K562 (cell line): ENCODE measurements around the gene CTTNBP2.

Experiments used
- CTCF ChIP-seq, 3 experiments: IDR thresholded peaks in 2 of 3; conservative IDR thresholded peaks in 1 of 3; 2 replicates each; pipeline ENCODE4 v1.5.1; 2011 to 2012; ENCODE audit warnings: low read length in 3 of 3, mild to moderate bottlenecking in 3 of 3, control low read depth in 2 of 3, improper control_type of control experiment in 1 of 3, inconsistent platforms in 1 of 3, low read depth in 1 of 3, mixed read lengths in 1 of 3, moderate library complexity in 1 of 3; ENCODE audit not compliant: insufficient read depth in 2 of 3
- MEF2A ChIP-seq: IDR thresholded peaks from 2 replicates; pipeline ENCODE4 v1.6.1; 2011; ENCODE audit warnings: low read depth, mild to moderate bottlenecking, low read length, moderate library complexity; ENCODE audit not compliant: control insufficient read depth
- NR3C1 ChIP-seq: sonication (generic); formaldehyde crosslinking; IDR thresholded peaks from 2 replicates; pipeline ENCODE4 v1.8.1; 2022; ENCODE audit warnings: missing genetic modification reagents
- POLR2A ChIP-seq: fragments of 450-650 bp; conservative IDR thresholded peaks from 2 replicates; pipeline ENCODE4 v1.6.1; 2016
- REST ChIP-seq, 2 experiments: fragments of 450-650 bp; formaldehyde crosslinking in 1 of 2; IDR thresholded peaks; 2 replicates each; pipeline versions ENCODE4 v1.4.0 to v1.6.1; 2014 to 2020; ENCODE audit warnings: mild to moderate bottlenecking in 2 of 2, borderline replicate concordance in 1 of 2, low read depth in 1 of 2
- YY1 ChIP-seq, 3 experiments: IDR thresholded peaks; 2 replicates each; pipeline ENCODE4 v1.6.1; 2011; ENCODE audit warnings: low read length in 2 of 3, mild to moderate bottlenecking in 2 of 3, moderate library complexity in 2 of 3, borderline replicate concordance in 1 of 3, control low read depth in 1 of 3, low read depth in 1 of 3; ENCODE audit not compliant: insufficient read depth in 3 of 3, insufficient replicate concordance in 2 of 3, control insufficient read depth in 1 of 3, insufficient read length in 1 of 3; ENCODE audit errors: extremely low read depth in 1 of 3
- TF ChIP-seq, protein P1 (sequence below): sonication (generic); formaldehyde crosslinking; IDR thresholded peaks from 2 replicates; pipeline ENCODE4 v1.8.0; 2022; ENCODE audit warnings: missing genetic modification reagents, mild to moderate bottlenecking, moderate library complexity, borderline replicate concordance
- TF ChIP-seq, protein P2 (sequence below): sonication (generic); formaldehyde crosslinking; IDR thresholded peaks from 2 replicates; pipeline ENCODE4 v1.5.0; 2020; ENCODE audit warnings: missing genetic modification reagents

- TF ChIP-seq MEF2A (no peak), YY1 (IDR thresholded peaks at IDR 0.05; ENCODE audit: borderline replicate concordance in 1 of 3, control insufficient read depth in 1 of 3, extremely low read depth in 1 of 3, insufficient read depth in 3 of 3, insufficient read length in 1 of 3, insufficient replicate concordance in 2 of 3, low read depth in 1 of 3, low read length in 2 of 3) (no peak), CTCF (IDR thresholded peaks at IDR 0.05 in 2 of 3, conservative IDR thresholded peaks at IDR 0.05 in 1 of 3; ENCODE audit: insufficient read depth in 2 of 3, low read depth in 1 of 3, low read length in 3 of 3) (no peak), NR3C1 (no peak), POLR2A (no peak), REST (IDR thresholded peaks at IDR 0.05; ENCODE audit: borderline replicate concordance) (no peak), REST (CRISPR knock-in tag; IDR thresholded peaks at IDR 0.05; ENCODE audit: low read depth) (no peak)
- TF ChIP-seq, protein P1, sequence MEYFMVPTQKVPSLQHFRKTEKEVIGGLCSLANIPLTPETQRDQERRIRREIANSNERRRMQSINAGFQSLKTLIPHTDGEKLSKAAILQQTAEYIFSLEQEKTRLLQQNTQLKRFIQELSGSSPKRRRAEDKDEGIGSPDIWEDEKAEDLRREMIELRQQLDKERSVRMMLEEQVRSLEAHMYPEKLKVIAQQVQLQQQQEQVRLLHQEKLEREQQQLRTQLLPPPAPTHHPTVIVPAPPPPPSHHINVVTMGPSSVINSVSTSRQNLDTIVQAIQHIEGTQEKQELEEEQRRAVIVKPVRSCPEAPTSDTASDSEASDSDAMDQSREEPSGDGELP (CRISPR knock-in tag), result no peak
- TF ChIP-seq, protein P2, sequence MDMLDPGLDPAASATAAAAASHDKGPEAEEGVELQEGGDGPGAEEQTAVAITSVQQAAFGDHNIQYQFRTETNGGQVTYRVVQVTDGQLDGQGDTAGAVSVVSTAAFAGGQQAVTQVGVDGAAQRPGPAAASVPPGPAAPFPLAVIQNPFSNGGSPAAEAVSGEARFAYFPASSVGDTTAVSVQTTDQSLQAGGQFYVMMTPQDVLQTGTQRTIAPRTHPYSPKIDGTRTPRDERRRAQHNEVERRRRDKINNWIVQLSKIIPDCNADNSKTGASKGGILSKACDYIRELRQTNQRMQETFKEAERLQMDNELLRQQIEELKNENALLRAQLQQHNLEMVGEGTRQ (CRISPR knock-in tag), result no peak
Measured at GRCh38 chr7:117816727-117817126, 56.5 kb downstream of the CTTNBP2 start.
